ENCODE data around the gene RPL36.

Gene RPL36

DNA sequence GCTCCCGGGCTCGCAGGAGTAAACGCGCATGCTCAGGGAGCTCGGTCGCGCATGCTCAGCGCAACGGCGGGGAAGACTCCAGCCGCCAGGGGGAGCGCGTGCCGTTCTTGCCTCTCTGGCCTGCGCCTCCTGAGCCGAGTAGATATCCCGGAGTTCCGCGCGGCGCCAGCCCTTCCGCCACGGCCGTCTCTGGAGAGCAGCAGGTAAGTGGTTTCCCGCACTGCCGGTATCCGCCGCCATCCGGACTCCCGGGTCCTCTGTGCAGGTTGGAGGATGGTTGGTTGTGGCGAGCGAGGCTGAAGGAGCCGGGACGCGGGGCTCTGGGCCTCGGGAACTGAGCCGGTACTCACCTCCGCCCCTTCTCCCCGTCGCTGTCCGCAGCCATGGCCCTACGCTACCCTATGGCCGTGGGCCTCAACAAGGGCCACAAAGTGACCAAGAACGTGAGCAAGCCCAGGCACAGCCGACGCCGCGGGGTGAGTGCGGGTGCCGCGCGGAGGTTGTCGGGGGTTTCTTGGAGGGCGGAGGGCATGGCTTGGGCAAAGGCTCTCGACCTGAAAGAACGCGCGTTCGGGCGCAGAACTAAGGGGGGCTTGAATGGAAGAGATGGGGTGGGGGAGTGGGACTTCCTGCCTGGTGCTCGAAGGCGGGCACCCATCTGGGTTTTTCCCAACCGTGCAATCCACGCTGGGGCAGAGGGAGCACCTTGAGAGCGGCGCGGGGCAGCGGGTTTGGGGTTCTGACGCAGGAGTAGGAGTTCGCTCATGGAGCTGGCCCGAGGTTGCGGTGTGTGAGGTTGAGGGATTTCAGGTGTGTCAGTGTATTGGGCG is at the start of gene RPL36:
RPL36 (plus strand) TSS at position 171 of the 830 bp plus-strand sequence; CDS start at position 384, 213 bp downstream.
- peak; percentile 95 for DNase-seq (ENCODE audit: low spot score)

DNA sequence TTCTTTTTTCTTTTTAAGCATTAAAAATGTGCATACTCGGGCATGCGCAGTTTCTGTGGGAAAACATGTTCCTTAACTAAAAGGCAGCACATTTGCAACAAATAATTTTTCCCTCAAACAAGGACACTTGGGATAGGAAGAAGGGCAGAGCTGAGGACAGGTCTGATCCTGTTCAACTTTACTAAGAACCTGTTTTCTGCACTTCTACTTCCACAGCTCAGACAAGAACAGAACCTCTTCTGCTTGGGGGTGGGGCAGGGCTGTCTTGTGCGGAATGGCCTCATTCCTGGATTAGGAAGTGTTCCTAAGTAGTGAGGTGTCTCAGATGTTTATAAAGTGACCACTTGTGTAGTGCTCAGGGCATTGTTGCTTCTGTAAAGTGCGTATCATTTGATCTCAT is 48.9 kb upstream of the RPL36 start:
- DNase-seq (ENCODE audit: low spot score), result no peak

DNA sequence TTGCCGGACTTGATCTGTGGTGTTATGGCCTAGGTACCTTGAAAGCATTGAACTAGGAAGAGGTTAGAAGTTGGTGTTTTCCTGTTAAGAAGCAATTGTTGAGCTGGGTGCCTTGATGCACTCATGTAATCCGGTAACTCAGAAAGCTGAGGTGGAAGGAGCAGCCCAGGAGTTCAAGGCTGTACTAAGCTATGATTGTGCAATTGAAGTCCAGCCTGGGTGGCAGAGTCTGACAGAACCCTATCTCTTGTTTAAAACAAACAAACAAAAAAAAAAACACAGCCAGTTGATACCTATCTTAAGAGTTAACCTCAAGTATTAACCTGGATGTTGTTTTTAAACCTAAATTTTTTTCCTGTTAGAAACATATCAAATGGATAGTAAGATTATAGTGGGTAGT is 47.9 kb upstream of the RPL36 start:
- DNase-seq (ENCODE audit: low spot score), result no peak

DNA sequence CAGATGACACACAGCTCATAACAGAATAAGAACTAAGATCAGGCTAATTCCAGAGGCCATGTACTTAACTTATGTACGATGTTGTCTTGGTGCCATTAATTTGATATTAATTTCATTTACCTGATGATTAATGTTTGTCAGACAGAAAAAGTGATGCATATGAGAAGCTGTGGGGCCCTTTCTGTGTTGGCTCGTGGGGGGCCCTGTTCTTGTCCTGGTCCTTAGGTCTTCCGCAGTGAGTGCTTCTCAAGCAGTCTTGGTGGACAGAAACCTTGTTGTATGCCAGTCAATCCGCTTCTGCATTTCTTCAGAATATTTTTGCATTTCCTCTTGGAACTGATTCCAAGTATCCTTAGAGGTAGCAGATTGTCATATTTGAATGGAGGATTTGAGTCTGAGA is 47.0 kb upstream of the RPL36 start:
- no peak for DNase-seq (ENCODE audit: low spot score)

DNA sequence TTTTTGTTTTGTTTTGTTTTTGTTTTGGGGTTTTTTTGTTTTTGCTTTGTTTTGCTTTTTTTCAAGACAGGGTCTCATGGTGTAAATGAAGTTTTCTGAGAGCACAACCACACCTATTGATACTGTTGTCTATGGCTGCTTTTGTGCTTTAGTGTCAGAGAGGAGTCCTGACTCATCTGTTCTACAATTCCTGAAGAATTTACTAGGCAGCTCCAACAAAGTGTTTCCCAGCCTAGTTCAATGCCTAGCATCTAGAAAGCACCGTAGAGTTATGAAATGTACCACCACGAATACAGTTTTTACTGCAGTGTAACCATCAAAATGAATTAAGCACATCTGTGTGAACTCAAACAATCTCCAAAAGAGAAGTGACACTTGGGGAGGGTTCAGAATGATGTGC is 46.1 kb upstream of the RPL36 start:
- DNase-seq (ENCODE audit: low spot score), result no peak

DNA sequence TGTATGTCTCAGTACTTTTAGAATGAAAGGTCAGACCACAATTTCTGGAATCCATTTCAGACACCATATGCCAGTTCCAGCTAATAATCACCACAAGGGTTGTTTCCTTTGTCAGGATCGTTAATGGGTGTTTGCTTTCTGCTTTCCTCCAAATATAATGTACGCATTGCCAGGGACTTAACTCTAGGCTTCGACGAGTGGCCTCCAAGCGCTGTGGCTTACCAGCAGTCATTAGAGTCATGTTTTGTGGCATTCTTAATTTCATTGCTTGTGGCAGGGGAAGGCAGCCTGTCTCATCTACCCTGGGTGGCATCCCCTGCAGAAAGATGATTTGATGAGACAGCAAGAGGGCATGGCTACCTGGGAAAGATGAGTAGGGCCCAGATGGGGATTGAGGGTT is 44.7 kb upstream of the RPL36 start:
- DNase-seq (ENCODE audit: low spot score), result no peak

DNA sequence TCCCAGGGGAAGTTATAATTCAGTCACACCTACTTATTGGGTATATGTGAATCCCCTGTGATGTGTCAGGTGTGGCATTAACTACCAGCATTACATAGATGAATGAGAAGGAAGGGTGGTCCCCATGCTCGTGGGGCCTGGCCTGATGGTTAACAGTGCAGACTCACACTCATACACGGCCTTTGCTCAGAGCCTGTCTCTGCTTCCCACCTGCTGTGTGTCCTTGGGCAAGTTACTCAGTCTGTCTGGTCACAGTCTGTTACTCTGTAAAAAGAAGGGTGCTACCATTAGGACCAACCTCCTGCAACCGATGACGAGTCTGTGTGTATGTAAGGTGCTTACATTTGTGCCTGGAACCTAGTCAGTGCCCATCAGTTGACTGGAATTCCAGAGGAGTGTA is 43.4 kb upstream of the RPL36 start:
- no peak for DNase-seq (ENCODE audit: low spot score)

DNA sequence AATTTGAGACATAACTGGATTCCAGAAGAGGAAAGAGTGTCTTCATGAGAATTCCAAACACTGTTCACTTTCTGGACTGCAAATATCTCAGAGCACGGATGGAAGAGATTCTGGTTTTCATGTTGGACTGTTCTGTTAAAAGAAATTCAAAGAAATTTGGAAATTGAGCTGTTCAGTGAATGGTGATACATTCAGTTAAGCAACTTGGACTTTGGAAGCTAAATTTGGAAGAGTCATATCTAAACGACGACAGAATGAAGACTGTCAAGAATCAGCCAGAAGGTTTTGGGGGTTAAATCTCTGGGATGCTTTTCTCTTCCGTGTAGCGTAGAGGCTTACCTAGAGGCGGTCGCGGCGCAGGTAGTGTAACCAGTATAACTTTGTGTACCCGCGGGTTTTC is 41.6 kb upstream of the RPL36 start:
- DNase-seq (ENCODE audit: low spot score), result no peak

DNA sequence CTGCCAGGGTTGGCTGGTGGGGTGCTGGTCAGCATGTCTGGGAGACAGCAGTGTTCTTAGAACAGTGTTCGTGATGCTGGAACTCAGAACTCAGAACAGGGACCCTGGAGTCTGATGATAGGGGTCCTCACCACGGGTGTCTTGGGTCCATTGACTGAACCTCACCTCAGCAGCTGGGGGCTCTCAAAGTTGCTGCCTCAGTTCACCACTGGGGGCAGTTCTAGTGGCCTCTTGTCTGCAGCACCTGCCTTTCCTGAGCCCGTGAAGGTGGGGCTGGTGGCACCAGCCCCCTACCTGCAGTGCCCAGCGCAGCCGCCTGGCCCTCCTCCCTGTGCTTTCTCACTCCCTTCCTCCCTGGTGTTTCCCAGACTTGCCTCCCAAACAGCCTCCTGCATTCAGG is 38.7 kb upstream of the RPL36 start:
- DNase-seq (ENCODE audit: low spot score), result no peak

DNA sequence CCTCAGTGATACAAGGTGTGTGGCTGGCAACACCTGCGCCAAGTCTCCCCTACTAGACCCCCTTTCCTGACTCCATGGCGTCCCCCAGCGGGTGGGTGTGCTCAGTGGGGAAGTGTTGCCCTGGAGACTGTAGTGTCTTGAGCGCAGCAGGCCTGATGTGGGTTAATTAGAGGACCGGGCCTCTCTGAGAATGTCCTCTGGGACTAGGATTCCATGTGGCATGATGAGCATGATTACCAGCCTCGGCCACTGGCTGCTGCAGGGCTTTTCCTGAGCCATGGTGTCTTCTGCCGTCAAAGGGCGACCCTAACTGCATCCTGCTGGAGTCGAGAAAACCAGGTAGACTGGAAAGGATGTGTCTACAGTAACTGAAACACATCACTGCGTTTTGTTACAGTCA is 37.8 kb upstream of the RPL36 start:
- no peak for DNase-seq (ENCODE audit: low spot score)

DNA sequence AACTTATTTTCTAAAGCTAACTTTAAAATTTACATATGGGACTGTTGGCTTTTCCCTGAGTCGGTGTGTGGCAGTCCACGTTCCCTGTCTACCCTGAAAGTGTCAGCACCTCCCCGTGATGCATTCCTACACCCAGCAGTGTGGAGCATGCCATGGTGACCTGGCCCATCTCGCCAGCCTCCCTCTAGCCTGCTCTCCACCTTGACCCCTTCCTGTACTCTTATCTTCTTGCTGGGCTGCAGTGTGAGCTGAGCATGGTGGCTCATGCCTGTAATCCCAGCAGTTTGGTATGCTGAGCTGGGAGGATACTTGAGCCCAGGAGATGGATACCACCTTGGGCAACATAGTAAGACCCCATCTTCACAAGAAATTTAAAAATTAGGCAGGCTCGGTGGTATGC is 35.2 kb upstream of the RPL36 start:
- DNase-seq (ENCODE audit: low spot score), result no peak

DNA sequence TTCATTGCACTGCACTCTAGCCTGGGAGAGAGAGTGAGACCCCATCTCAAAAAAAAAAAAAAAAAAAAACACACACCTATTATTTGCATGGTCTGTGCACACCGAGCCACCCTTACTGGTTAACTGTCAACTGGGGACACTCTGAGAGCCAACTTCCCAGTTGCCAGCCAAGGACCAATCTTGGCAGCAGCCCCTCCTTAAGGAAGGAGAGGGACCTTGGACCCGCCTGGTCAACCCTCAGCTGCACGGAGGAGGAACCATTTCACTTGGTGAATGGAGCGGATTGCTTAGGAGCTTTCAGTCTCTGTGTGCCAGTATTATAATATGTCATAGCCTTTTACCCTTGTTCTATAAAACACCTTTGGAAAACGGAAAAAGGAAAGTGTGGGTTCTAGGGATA is 34.7 kb upstream of the RPL36 start:
- DNase-seq (ENCODE audit: low spot score), result no peak

DNA sequence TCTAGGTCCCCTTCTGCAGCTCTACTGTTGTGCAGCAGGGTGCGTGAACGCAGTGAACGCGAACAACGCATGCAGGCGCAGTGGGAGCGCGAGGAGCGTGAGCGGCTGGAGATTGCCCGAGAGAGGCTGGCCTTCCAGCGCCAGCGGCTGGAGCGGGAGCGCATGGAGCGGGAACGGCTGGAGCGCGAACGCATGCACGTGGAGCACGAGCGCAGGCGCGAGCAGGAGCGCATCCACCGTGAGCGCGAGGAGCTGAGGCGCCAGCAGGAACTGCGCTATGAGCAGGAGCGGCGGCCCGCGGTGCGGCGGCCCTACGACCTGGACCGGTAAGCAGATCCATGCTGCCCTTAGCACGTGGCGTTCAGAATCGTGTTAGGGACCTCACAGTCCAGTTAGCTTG is 28.6 kb upstream of the RPL36 start:
- no peak for DNase-seq (ENCODE audit: low spot score)

DNA sequence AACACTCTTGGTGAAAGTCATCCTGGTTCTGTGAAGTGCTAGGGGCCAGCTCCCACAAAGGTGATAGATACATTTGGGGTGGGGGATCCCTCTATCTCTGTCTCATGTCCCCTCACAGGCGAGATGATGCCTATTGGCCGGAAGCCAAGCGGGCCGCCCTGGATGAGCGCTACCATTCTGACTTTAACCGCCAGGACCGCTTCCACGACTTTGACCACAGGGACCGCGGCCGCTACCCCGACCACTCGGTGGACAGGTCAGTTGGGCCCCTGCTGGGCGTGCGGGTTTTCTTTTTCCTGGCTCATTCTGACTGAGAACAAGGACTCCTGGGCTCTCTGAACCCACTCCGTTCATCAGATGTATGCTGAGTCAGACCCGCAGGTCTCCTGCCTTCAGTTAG is 26.2 kb upstream of the RPL36 start:
- no peak for DNase-seq (ENCODE audit: low spot score)

DNA sequence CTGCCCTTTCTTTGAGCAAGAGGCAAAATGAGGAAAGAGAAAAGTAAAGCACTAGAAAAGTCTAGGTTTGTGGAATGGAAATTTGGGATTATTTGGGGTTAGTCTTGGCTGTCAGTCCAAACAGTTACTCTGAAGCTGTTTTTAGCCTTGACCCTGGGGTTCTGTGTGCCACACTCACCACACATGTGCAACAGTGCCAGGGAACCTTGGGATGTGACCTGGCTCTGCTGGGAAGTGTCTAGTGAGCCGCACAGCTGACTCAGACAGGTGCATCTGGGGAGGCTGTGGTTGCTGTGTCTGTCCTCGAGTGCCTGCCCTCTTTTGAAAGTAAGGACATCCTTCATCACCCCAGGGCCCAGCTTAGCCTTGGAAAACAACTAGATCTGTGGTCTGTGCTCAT is 25.6 kb upstream of the RPL36 start:
- no peak for DNase-seq (ENCODE audit: low spot score)

DNA sequence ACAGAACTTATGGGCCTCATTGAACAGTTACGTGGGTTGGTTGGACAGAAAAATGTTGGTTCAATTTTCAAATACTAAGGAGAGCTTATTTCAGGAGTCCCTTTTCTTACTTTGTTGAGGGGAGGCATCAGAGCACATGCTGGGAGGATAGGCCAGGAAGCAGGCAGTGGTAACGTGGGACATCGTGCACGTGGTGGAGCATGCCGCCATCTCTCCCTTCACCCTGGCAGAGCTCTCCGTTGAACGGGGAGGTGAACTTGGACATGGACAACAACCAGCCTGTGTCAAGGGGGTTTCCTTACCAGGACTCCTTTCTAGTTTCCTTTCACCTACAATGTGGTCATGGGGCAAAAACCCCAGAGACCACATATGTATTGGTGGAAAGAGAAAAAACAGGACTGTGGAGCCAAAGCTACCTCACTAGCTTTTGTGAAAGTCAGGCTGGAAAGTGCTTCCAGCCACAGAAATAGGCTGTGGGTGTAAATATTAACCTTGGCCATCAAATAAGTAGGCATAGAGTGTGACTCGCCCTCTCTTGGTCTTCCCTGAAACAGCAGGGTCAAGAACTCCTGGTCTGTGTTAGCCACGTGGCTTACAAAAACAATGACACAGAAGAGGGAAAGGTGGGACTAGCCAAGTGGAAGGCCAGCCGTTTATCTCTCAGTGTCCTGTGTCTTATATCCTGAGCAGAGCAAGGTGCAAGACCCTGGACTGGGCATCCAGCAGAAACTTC is 24.1 kb upstream of the RPL36 start:
- no peak for DNase-seq (ENCODE audit: low spot score)

DNA sequence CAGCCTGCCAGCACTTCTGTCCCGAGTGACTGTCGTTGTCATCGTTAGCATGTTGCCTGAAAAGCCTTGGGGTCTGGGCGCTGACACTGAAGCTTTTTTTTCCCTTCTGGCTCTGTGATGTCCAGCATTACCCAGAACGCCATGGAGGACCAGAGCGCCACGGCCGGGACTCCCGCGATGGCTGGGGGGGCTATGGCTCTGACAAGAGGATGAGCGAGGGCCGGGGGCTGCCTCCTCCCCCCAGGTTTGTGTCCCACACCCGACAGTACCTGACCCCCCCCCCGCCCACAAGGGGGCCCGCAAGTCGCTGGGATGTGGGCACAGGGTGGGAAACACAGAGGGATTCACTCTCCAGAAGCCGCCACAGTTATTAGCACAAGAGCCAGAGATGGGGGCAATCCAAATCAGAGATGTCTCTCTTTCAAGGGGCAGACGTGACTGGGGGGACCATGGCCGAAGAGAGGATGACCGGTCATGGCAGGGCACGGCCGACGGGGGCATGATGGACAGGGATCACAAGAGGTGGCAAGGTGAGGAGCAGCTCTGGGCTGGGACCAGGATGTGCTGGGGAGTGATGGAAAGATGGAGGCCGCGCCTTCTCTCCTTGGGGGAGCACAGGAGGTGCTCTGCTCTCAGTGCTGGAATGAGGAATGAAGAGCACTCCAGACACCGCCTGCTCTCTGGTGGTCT is 23.0 kb upstream of the RPL36 start:
- no peak for DNase-seq (ENCODE audit: low spot score)

DNA sequence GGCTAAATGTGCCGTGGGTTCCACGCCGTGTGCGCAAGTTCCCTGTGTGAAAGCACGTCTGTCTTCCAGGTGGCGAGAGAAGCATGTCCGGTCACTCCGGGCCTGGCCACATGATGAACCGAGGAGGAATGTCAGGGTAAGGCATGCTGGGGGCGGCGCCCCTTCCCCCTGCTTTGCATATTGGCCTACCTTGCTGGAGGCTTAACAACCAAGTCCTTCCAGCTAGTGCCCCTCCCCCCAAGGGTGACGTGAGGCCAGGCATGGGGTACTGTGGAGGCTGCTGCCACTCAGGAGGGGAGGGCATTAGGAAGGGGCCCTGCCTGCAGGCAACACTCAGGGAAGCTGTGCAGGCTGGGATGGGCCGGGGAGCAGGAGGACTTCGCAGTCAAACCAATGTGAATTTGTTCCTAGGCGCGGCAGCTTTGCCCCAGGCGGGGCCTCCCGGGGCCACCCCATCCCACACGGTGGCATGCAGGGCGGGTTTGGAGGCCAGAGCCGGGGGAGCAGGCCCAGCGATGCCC is 22.3 kb upstream of the RPL36 start:
- DNase-seq (ENCODE audit: low spot score), result no peak

DNA sequence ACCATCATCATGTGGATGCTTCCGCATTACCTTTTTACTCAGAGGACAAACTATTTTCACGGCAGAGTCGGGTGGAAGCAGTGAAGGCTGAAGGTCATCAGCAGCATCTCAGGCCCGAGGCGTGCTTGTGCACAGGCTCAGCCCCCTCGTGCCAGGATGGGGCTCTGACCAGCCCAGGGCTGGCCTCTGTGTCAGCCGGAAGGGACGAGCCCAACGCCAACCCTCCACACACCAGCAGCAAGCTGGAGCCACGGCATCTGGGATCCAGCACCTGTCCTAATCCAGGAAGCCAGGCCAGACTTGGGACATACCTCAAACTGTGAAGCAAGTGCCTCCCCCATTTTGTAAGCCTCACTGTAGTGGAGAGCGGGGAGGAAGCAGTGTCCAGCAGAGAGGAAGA is 20.9 kb upstream of the RPL36 start:
- DNase-seq (ENCODE audit: low spot score), result no peak

DNA sequence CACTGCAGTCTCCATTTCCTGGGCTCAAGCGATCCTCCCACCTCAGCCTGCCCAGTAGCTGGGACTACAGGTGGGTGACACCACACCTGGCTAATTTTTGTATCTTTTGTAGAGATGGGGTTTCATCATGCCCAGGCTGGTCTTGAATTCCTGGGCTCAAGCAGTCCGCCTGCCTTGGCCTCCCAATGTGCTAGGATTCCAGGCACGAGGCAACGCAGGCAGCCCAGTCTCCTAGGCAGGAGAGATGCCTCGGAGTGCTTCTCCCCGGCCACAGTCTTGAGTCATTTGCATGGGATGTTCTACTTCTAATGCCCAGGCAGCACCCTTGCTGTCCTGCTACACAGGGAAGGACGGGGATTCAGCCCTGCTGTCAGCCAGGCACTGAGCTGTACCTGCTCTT is 18.5 kb upstream of the RPL36 start:
- DNase-seq (ENCODE audit: low spot score), result no peak

DNA sequence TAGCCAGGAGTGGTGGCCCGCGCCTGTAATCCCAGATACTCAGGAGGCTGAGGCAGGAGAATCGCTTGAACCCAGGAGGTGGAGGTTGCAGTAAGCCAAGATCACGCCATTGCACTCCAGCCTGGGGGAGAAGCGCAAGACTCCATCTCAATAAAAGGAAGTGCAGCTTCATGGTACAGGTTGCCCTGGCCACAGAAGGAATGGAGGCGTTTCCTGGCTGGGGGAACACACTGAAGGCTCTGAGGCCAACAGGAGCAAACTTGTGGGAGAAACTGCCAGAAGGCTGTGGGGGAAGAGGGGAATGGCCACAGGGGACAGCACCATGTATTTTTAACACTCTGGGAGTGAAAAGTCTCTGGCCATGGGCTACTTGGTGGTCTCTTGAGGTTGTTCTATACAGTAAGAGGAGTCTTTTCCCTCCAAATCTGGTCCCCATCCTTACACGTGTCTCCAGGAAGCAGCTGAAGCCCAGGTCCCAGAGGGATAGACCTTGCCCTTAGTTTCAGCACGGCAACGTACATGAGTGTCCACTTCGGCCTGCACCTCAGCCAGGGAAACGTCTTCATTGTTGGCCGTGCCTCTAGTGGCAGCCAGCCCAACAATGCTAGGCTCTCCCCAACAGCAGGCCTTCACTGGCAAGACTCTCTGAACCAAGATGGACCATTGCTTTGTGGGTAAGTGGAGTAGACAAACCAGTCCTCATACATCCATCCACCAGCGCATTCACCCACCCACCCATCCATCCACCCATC is 17.2 kb upstream of the RPL36 start:
- no peak for DNase-seq (ENCODE audit: low spot score)

DNA sequence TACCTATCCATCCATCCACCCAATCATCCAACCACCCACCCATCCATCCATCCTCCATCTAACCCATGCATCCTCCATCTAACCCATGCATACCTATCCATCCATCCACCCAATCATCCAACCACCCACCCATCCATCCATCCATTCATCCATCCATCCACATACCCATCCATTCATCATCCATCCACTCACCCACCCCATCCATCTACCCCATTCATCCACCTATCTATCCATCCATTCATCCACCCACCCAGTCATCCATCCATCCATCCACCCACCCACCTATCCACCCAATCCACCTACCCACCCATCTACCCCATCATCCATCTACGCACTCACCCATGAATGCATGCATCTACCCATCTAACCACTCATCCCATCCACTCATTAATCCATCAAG is 16.3 kb upstream of the RPL36 start:
- DNase-seq (ENCODE audit: low spot score), result no peak
